Heart right ventricle (tissue), 16 donors: Measurements from ENCODE around the gene CAD. TPM values are rescaled to one million over a fixed set of nuclear protein-coding genes. Genes with fewer than 3 reads are reported as not detected.

Experiments used
- ATAC-seq, 8 donors: fragments of 200-7000 bp; cut with Tn5 transposase; one replicate each; pipeline ENCODE4 v1.9.1; 2020; ENCODE audit warnings: mild to moderate bottlenecking in 8 of 8, moderate library complexity in 8 of 8, moderate number of reproducible peaks in 1 of 8
- DNase-seq, 2 donors: peaks; one replicate each; pipeline ENCODE4 v3.0.0-alpha.2; 2020
- H3K27ac ChIP-seq, 10 donors: fragments of 200-600 bp; sonication (generic) in 2 of 10; one replicate each; pipeline versions ENCODE4 v1.5.0 to v1.8.0; 2020 to 2022; ENCODE audit warnings: mild to moderate bottlenecking in 3 of 10
- H3K27me3 ChIP-seq, 7 donors: fragments of 200-600 bp; one replicate each; pipeline ENCODE4 v1.8.0; 2021 to 2022; ENCODE audit warnings: mild to moderate bottlenecking in 2 of 7
- H3K36me3 ChIP-seq, 9 donors: fragments of 200-600 bp; sonication (generic) in 1 of 9; one replicate each; pipeline versions ENCODE4 v1.5.0 to v1.8.0; 2020 to 2022; ENCODE audit warnings: mild to moderate bottlenecking in 2 of 9
- H3K4me1 ChIP-seq, 9 donors: fragments of 200-600 bp; sonication (generic) in 1 of 9; one replicate each; pipeline versions ENCODE4 v1.5.0 to v1.8.0; 2020 to 2022; ENCODE audit warnings: mild to moderate bottlenecking in 4 of 9
- H3K4me3 ChIP-seq, 10 donors: fragments of 200-600 bp; sonication (generic) in 2 of 10; one replicate each; pipeline versions ENCODE4 v1.5.0 to v1.8.0; 2020 to 2022; ENCODE audit warnings: mild to moderate bottlenecking in 7 of 10, moderate library complexity in 2 of 10
- H3K9me3 ChIP-seq, 11 donors: fragments of 200-600 bp in 10 of 11; sonication (generic) in 2 of 11; one replicate each; pipeline versions ENCODE4 v1.5.0 to v1.8.0; 2013 to 2022; ENCODE audit warnings: mild to moderate bottlenecking in 2 of 11, control low read depth in 1 of 11, moderate library complexity in 1 of 11
- CTCF ChIP-seq, 9 donors: fragments of 200-600 bp; sonication (generic) in 2 of 9; IDR thresholded peaks; one replicate each; pipeline versions ENCODE4 v1.5.0 to v1.8.0; 2021 to 2022; ENCODE audit warnings: antibody characterized with exemption in 9 of 9, mild to moderate bottlenecking in 5 of 9, moderate library complexity in 1 of 9
- WGBS, 2 donors: extraction: QIAGEN DNeasy Blood & Tissue Kit; methylation state at CpG; one replicate each; pipeline ENCODE4 v1.1.7; 2013; ENCODE audit warnings: inconsistent platforms in 1 of 2; 5-methylcytosine and 5-hydroxymethylcytosine counted together
- intact Hi-C, 10 donors: fragments of 100-400 bp; cut with DNase I; formaldehyde crosslinking; loops; one replicate each; pipeline versions ENCODE4 v1.11.1 to v1.14.2; 2022
- polyA plus RNA-seq, 2 donors: library from polyadenylated mRNA; stranded (reverse); fragments of 200-250 nt; gene quantifications; one replicate each; pipeline ENCODE4 v1.2.3, GENCODE V29; 2013
- total RNA-seq, 10 donors: library from RNA; stranded (reverse); fragmentation: NEBNext Ultra II Directional in 3 of 10; extraction: Animal tissue kit (Norgen Biotek cat#: 25700) in 3 of 10; gene quantifications; one replicate each; pipeline versions ENCODE4 v1.2.1 to v1.2.4, GENCODE V29; 2021 to 2023
- donor health status: Arrhythmogenic right ventricular cardiomyopathy.
- donor health status: ischemic (EF 13 %, LVEDD 7.1; RV severe dilation, severe dysfunction).
- donor health status: healthy with polysubstance abuse.
- donor health status: DM: no; HTN: yes; CAD: no.
- donor health status: DM: no; HTN: no; CAD: no.
- donor health status: ischemic (EF 25% LVEDD 6.9; RV normal size, moderate dysfunction).
- donor health status: ischemic (EF 25% LVEDD 5.7; RV mildly dilated, moderate dysfunction).
- donor health status: healthy.
- donor health status: DM: yes; HTN: yes; CAD: no.
- donor health status: Ischemic cardiomyopathy.
- donor health status: ischemic (EF 35%, LVEDD 5.7; RV mildly dilated, moderate dysfunction).
- donor health status: nonischemic (EF 11% LVEDD 7.7; RV severe dilation, severe dysfunction).
- donor health status: DM: yes; HTN: yes; CAD: no.
- donor health status: PGD.
- donor health status: ischemic (EF 29% LVEDD 5.4; RV normal size, mild dysfunction).
- donor health status: nonischemic (EF 23%, LVEDD 6.1; RV moderate dilation, normal function).

Gene CAD
- total and polyA plus RNA-seq, 12 donors: 6.1 to 10.6 (median 7.6) TPM

GRCh38 chr2:27236136-27236535, 19.0 kb downstream of the CAD start:
- Histone ChIP-seq H3K36me3 (peaks cover 7 to 100% (median 86%) of the 10 kb centered on the region in 9 donors), H3K9me3 (no peaks in the 10 kb centered on the region), H3K27ac (no peak overlapping the region), H3K4me1 (no peaks in the 10 kb centered on the region), H3K4me3 (no peak overlapping the region), H3K27me3 (no peaks in the 10 kb centered on the region)
- intact Hi-C loops: no loop called here
- no peak for TF ChIP-seq CTCF (IDR thresholded peaks at IDR 0.05)
- DNase-seq (no peak), ATAC-seq (no peak)
- WGBS, 2 donors: 95 to 96% methylated on average over 12 of the region's 12 CpGs

- no peaks in the 10 kb centered on the region for H3K9me3 ChIP-seq
- H3K4me3 ChIP-seq: no peak overlapping the region
- no peaks in the 10 kb centered on the region for H3K27me3 ChIP-seq
- DNase-seq (no peak), ATAC-seq (no peak)
- 89 to 93% methylated on average over 3 of the region's 3 CpGs for WGBS, 2 donors
- intact Hi-C loops: no loop called here
- peaks cover 8 to 100% (median 86%) of the 10 kb centered on the region in 9 donors for H3K36me3 ChIP-seq
- H3K4me1 ChIP-seq: no peaks in the 10 kb centered on the region
- H3K27ac ChIP-seq: no peak overlapping the region
- TF ChIP-seq CTCF (IDR thresholded peaks at IDR 0.05): no peak
Observed at GRCh38 chr2:27236626-27237025, 19.5 kb downstream of the CAD start.

- WGBS, 2 donors: 96 to 98% methylated on average over 15 of the region's 15 CpGs
- DNase-seq (no peak), ATAC-seq (no peak)
- TF ChIP-seq CTCF (IDR thresholded peaks at IDR 0.05): no peak
- Histone ChIP-seq H3K36me3 (peaks cover 8 to 100% (median 82%) of the 10 kb centered on the region in 9 donors), H3K9me3 (no peaks in the 10 kb centered on the region), H3K4me3 (no peak overlapping the region), H3K4me1 (peaks cover 0 to 3% (median 0%) of the 10 kb centered on the region in 9 donors), H3K27me3 (no peaks in the 10 kb centered on the region), H3K27ac (no peak overlapping the region)
- intact Hi-C loops: no loop called here
Observed at GRCh38 chr2:27237341-27237945, 20.3 kb downstream of the CAD start.

GRCh38 chr2:27238976-27239375, 21.8 kb downstream of the CAD start:
- no peak for ATAC-seq
- peaks cover 0 to 19% (median 7%) of the 10 kb centered on the region in 9 donors for H3K4me1 ChIP-seq
- intact Hi-C loops: no loop called here
- no peak for TF ChIP-seq CTCF (IDR thresholded peaks at IDR 0.05)
- H3K4me3 ChIP-seq: no peak overlapping the region
- 95 to 98% methylated on average over 8 of the region's 8 CpGs for WGBS, 2 donors
- H3K27ac ChIP-seq: no peak overlapping the region
- no peak for DNase-seq
- H3K9me3 ChIP-seq: no peaks in the 10 kb centered on the region
- peaks cover 4 to 100% (median 67%) of the 10 kb centered on the region in 9 donors for H3K36me3 ChIP-seq
- H3K27me3 ChIP-seq: no peaks in the 10 kb centered on the region
